Astrocyte of the spinal cord (primary cell): Measurements from ENCODE around the gene PATJ.
"Not testable (repeated sequence)": the region's sequence is repeated elsewhere in the genome, so short reads cannot be mapped to it uniquely, and the experiment has no call there.

Experiments used
- DNase-seq: peaks from one replicate; pipeline ENCODE4 v3.0.0; 2011; ENCODE audit warnings: low read depth, low spot score
- H3K4me3 ChIP-seq: 2 replicates; pipeline ENCODE4 v1.5.1; 2011; ENCODE audit warnings: low read depth, mild to moderate bottlenecking, low read length, moderate library complexity
- CTCF ChIP-seq: IDR thresholded peaks from 2 replicates; pipeline ENCODE4 v1.5.1; 2012; ENCODE audit warnings: low read depth, mild to moderate bottlenecking, low read length, inconsistent platforms
- in situ Hi-C: cut with HindIII; loops from 2 replicates; pipeline ENCODE4 v1.10.0; 2017; ENCODE audit warnings: low sequenced_read_pairs

The PATJ gene

GRCh38 chr1:61825393-61825792 is 83.1 kb downstream of the PATJ start:
- in situ Hi-C loops = no loop called here
- no peak overlapping the region for H3K4me3 ChIP-seq
- peak; percentile 53 for DNase-seq
- no peak for TF ChIP-seq CTCF

- H3K4me3 ChIP-seq = no peak overlapping the region
- DNase-seq = no peak
- in situ Hi-C loops = no loop called here
- TF ChIP-seq CTCF = no peak
These were observed 86.5 kb downstream of the PATJ start for GRCh38 chr1:61828805-61829204.

GRCh38 chr1:61836649-61837048 is 94.4 kb downstream of the PATJ start:
- H3K4me3 ChIP-seq = no peak overlapping the region
- no peak for TF ChIP-seq CTCF
- DNase-seq = no peak
- in situ Hi-C loops = no loop called here

- H3K4me3 ChIP-seq, in situ Hi-C loops, DNase-seq: not testable (repeated sequence)
These were observed 95.3 kb downstream of the PATJ start for GRCh38 chr1:61837607-61838006.

- no peak for TF ChIP-seq CTCF
- H3K4me3 ChIP-seq = no peak overlapping the region
- in situ Hi-C loops = no loop called here
- peak; percentile 73 for DNase-seq
These were observed 97.4 kb downstream of the PATJ start for GRCh38 chr1:61839679-61840078.

- no peak for TF ChIP-seq CTCF
- no peak overlapping the region for H3K4me3 ChIP-seq
- in situ Hi-C loops = no loop called here
- no peak for DNase-seq
These were observed 99.8 kb downstream of the PATJ start for GRCh38 chr1:61842036-61842435.

- peak; percentile 22 for TF ChIP-seq CTCF
- no peak overlapping the region for H3K4me3 ChIP-seq
- in situ Hi-C loops = no loop called here
- DNase-seq = no peak
These were observed 100.7 kb downstream of the PATJ start for GRCh38 chr1:61842863-61843514.
